ENCODE measurements around the gene EPHX1. TPM values are rescaled to one million over a fixed set of nuclear protein-coding genes. Genes with fewer than 3 reads are reported as not detected.

EPHX1 gene
- total and polyA plus RNA-seq, 9 donors: 213 to 566 (median 302) TPM

- TF ChIP-seq CTCF (IDR thresholded peaks at IDR 0.05): no peak
- TF ChIP-seq POLR2A (IDR thresholded peaks at IDR 0.05): no peak
- TF ChIP-seq EP300 (IDR thresholded peaks at IDR 0.05): no peak
- Histone ChIP-seq H3K36me3 (no peaks in the 10 kb centered on the region), H3K27ac (no peak overlapping the region), H3K4me1 (ENCODE audit: insufficient read depth) (peaks cover 7% of the 10 kb centered on the region), H3K4me3 (no peak overlapping the region), H3K27me3 (no peaks in the 10 kb centered on the region), H3K9me3 (no peaks in the 10 kb centered on the region)
- intact Hi-C loops (cut with DNase I): no loop called here
- WGBS, 3 donors: 78 to 89% (median 81%) methylated on average over 14 of the region's 14 CpGs
- DNase-seq: no peak
These were observed 28.9 kb downstream of the EPHX1 start for GRCh38 chr1:225838793-225839192.

- TF ChIP-seq POLR2A (IDR thresholded peaks at IDR 0.05) (no peak), CTCF (IDR thresholded peaks at IDR 0.05) (no peak), EP300 (IDR thresholded peaks at IDR 0.05) (no peak)
- DNase-seq: no peak
- WGBS, 3 donors: 78 to 88% (median 83%) methylated on average over 1 of the region's 1 CpG
- Histone ChIP-seq H3K4me3 (no peak overlapping the region), H3K36me3 (no peaks in the 10 kb centered on the region), H3K27ac (no peak overlapping the region), H3K27me3 (no peaks in the 10 kb centered on the region), H3K4me1 (ENCODE audit: insufficient read depth) (peaks cover 3% of the 10 kb centered on the region), H3K9me3 (no peaks in the 10 kb centered on the region)
- intact Hi-C loops (cut with DNase I): loop anchor here in 2 of 4 donors (5.0 to 10.0 kb wide), 2 partner anchors 63 to 365 kb away; partner anchors contain the start of gene SRP9 (in 1 of the 2)
These were observed 30.3 kb downstream of the EPHX1 start for GRCh38 chr1:225840223-225840610.

- intact Hi-C loops (cut with DNase I): loop anchor here in 2 of 4 donors (5.0 to 10.0 kb wide), 2 partner anchors 63 to 366 kb away; partner anchors contain the start of gene SRP9 (in 1 of the 2)
- H3K27ac ChIP-seq: no peak overlapping the region
These were observed 30.8 kb downstream of the EPHX1 start for GRCh38 chr1:225840713-225841112.

GRCh38 chr1:225842074-225842473, 32.1 kb downstream of the EPHX1 start:
- peaks cover 3% of the 10 kb centered on the region for H3K4me1 ChIP-seq (ENCODE audit: insufficient read depth)
- no peaks in the 10 kb centered on the region for H3K9me3 ChIP-seq
- no peak overlapping the region for H3K27ac ChIP-seq
- TF ChIP-seq CTCF (IDR thresholded peaks at IDR 0.05) (no peak), POLR2A (IDR thresholded peaks at IDR 0.05) (no peak), EP300 (IDR thresholded peaks at IDR 0.05) (no peak)
- intact Hi-C loops (cut with DNase I): loop anchor here in 2 of 4 donors (5.0 to 10.0 kb wide), 2 partner anchors 65 to 367 kb away; partner anchors contain the start of gene SRP9 (in 1 of the 2)
- H3K4me3 ChIP-seq: no peak overlapping the region
- no peak for DNase-seq
- 77 to 83% (median 82%) methylated on average over 12 of the region's 12 CpGs for WGBS, 3 donors
- no peaks in the 10 kb centered on the region for H3K27me3 ChIP-seq
- H3K36me3 ChIP-seq: no peaks in the 10 kb centered on the region

More at GRCh38 chr1:225840713-225841112, 30.8 kb downstream of the EPHX1 start:
- Histone ChIP-seq H3K27me3 (no peaks in the 10 kb centered on the region), H3K36me3 (no peaks in the 10 kb centered on the region), H3K9me3 (no peaks in the 10 kb centered on the region), H3K4me1 (ENCODE audit: insufficient read depth) (peaks cover 6% of the 10 kb centered on the region), H3K4me3 (no peak overlapping the region)
- TF ChIP-seq EP300 (IDR thresholded peaks at IDR 0.05) (no peak), CTCF (IDR thresholded peaks at IDR 0.05) (no peak), POLR2A (IDR thresholded peaks at IDR 0.05) (no peak)
- no peak for DNase-seq
- WGBS, 3 donors: 83 to 88% (median 83%) methylated on average over 4 of the region's 4 CpGs

Data from ovary (tissue), 9 donors.